ENCODE measurements around the gene TBCD. TPM values are rescaled to one million over a fixed set of nuclear protein-coding genes. Genes with fewer than 3 reads are reported as not detected.

The TBCD gene
- total and polyA plus RNA-seq, 9 of the 15 experiments (the other 6 are each of a cell fraction or from before 2014, with no cell fraction given) = 8.9 to 98.5 (median 28.0) TPM

DNA sequence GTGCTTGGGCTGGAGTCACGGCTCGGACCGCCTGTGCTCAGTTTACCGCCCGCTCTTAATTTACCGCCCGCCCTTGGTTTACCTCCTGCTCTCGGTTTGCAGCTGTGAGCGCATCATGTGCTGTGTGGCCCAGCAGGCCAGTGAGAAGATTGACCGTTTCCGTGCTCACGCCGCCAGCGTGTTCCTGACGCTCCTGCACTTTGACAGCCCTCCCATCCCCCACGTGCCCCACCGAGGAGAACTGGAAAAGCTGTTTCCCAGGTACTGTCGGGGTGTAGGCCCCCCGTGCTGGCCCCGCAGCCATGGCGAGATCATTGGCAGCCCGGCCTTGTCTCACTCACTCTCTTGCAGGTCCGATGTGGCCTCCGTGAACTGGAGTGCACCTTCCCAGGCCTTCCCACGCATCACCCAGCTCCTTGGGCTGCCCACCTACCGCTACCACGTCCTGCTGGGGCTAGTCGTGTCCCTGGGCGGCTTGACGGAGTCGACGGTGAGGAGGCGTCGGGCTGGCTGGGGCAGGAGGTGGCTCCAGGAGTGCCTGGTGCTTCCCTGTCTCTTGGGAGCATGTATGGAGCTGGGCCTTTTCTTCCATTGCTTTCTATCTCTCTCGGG is 177.3 kb downstream of the TBCD start:
- 93% methylated on average over 30 of the region's 35 CpGs for WGBS (ENCODE audit: insufficient coverage, low coverage, missing lambda C conversion rate)
- Histone ChIP-seq H3K4me1 (replicated peaks in 1 of 2; ENCODE audit: control insufficient read depth in 2 of 2, insufficient read depth in 2 of 2, low read length in 2 of 2) (peaks cover 0 to 10% of the 10 kb centered on the region in 2 experiments; a peak in 2 of 5 replicates), H3K9ac (ENCODE audit: insufficient read depth in 1 of 2, low read depth in 2 of 2, low read length in 2 of 2) (no peak overlapping the region), H3K9me3 (replicated peaks; ENCODE audit: control insufficient read depth, insufficient read depth, low read depth, low read length) (no peaks in the 10 kb centered on the region), H4K20me1 (replicated peaks; ENCODE audit: control insufficient read depth, insufficient read depth, low read length) (no peaks in the 10 kb centered on the region), H3K4me3 (no peak overlapping the region), H3K4me2 (ENCODE audit: insufficient read depth, low read length) (no peak overlapping the region), H3K27ac (ENCODE audit: extremely low read depth, low read depth, low read length) (no peak overlapping the region), H2AFZ (ENCODE audit: low read depth, low read length) (no peak overlapping the region), H3K9me1 (ENCODE audit: control insufficient read depth, insufficient read depth, low read length) (no peaks in the 10 kb centered on the region), H3K27me3 (ENCODE audit: control insufficient read depth in 2 of 2, insufficient read depth in 2 of 2, low read length in 2 of 2) (no peaks in the 10 kb centered on the region), H3K36me3 (ENCODE audit: control insufficient read depth, insufficient read depth, low read length) (peaks cover 85% of the 10 kb centered on the region; the same call in 2 of the 3 replicates), H3K79me2 (ENCODE audit: control insufficient read depth, insufficient read depth, low read length) (no peaks in the 10 kb centered on the region)
- no peak for DNase-seq (ENCODE audit: extremely low read depth in 1 of 4, low spot score in 3 of 4)
- FAIRE-seq = no peak
- no TSS peak for BruUV-seq (replicated peaks)
- CTCF ChIA-PET (ENCODE audit: low intra/inter-chr PET ratio) = no interaction called here
- no peak for ATAC-seq
- intact Hi-C loops (cut with micrococcal nuclease) = no loop called here
- in situ Hi-C loops (cut with MboI) = no loop called here
- POLR2A ChIA-PET = interaction anchor here (1.0 kb wide), 1 partner anchor 12 kb away, joined by 3 read pairs; no protein-coding TSS in a partner anchor
- TF ChIP-seq EZH2 (IDR thresholded peaks at IDR 0.05; ENCODE audit: borderline replicate concordance, low read depth, low read length) = no peak
- no peak for TF ChIP-seq SPI1 (IDR thresholded peaks at IDR 0.05; ENCODE audit: borderline replicate concordance, low read depth, low read length)
- no peak for TF ChIP-seq MTA3 (IDR thresholded peaks at IDR 0.05; ENCODE audit: borderline replicate concordance)
- no peak for TF ChIP-seq DEAF1 (CRISPR knock-in tag; IDR thresholded peaks at IDR 0.05)
- no peak for TF ChIP-seq POLR3A (IDR thresholded peaks at IDR 0.05; ENCODE audit: borderline replicate concordance, extremely low read depth, insufficient read depth, insufficient read length)
- TF ChIP-seq SMC3 (conservative IDR thresholded peaks at IDR 0.05; ENCODE audit: insufficient read depth, low read depth, low read length) = no peak
- TF ChIP-seq, protein P1, sequence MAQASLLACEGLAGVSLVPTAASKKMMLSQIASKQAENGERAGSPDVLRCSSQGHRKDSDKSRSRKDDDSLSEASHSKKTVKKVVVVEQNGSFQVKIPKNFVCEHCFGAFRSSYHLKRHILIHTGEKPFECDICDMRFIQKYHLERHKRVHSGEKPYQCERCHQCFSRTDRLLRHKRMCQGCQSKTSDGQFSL (CRISPR knock-in tag; IDR thresholded peaks at IDR 0.05) = no peak
- TF ChIP-seq, protein P1 (tag; IDR thresholded peaks at IDR 0.05) = no peak
- TF ChIP-seq TCF15 (CRISPR knock-in tag; IDR thresholded peaks at IDR 0.05) = no peak
- no peak for TF ChIP-seq POLR2A (conservative IDR thresholded peaks at IDR 0.05)
- no peak for TF ChIP-seq GTF2F1 (IDR thresholded peaks at IDR 0.05; ENCODE audit: low read depth, low read length)
- no peak for TF ChIP-seq MAFG (tag; conservative IDR thresholded peaks at IDR 0.05)
- no peak for TF ChIP-seq MEF2A (IDR thresholded peaks at IDR 0.05; ENCODE audit: control insufficient read depth, low read depth, low read length)
- no peak for TF ChIP-seq IRF2 (CRISPR knock-in tag; IDR thresholded peaks at IDR 0.05)
- TF ChIP-seq MCM5 (IDR thresholded peaks at IDR 0.05; ENCODE audit: low read depth) = no peak
- TF ChIP-seq E4F1 (CRISPR knock-in tag; IDR thresholded peaks at IDR 0.05; ENCODE audit: borderline replicate concordance) = no peak
- no peak for TF ChIP-seq CBX1 (IDR thresholded peaks at IDR 0.05; ENCODE audit: low read depth)
- TF ChIP-seq JUN (IDR thresholded peaks at IDR 0.05; ENCODE audit: borderline replicate concordance, low read depth, low read length) = no peak
- TF ChIP-seq JUN (CRISPR knock-in tag; IDR thresholded peaks at IDR 0.05; ENCODE audit: borderline replicate concordance) = no peak
